Fibroblast of lung (primary cell): ENCODE measurements around the gene MYO5B. TPM values are rescaled to one million over a fixed set of nuclear protein-coding genes. Genes with fewer than 3 reads are reported as not detected.

Experiments
- DNase-seq, 2 donors: peaks; one replicate each; pipeline versions ENCODE4 v3.0.0 to v3.0.0-alpha.2; 2010; ENCODE audit warnings: low read depth in 2 of 2
- H2AFZ ChIP-seq: 2 replicates; pipeline ENCODE4 v1.5.1; 2012; ENCODE audit warnings: low read length, control low read depth, inconsistent platforms
- H3K27ac ChIP-seq: 2 replicates; pipeline ENCODE4 v1.5.1; 2011; ENCODE audit warnings: low read length, control low read depth; ENCODE audit not compliant: insufficient read depth
- H3K27me3 ChIP-seq: 2 replicates; pipeline ENCODE4 v1.5.1; 2011; ENCODE audit warnings: mild to moderate bottlenecking, low read length; ENCODE audit not compliant: control insufficient read depth, insufficient read depth
- H3K36me3 ChIP-seq: 2 replicates; pipeline ENCODE4 v1.5.1; 2011; ENCODE audit warnings: low read length; ENCODE audit not compliant: control insufficient read depth, insufficient read depth
- H3K4me1 ChIP-seq: 2 replicates; pipeline ENCODE4 v1.5.1; 2011; ENCODE audit warnings: low read length; ENCODE audit not compliant: control insufficient read depth, insufficient read depth; ENCODE audit errors: extremely low read depth
- H3K4me2 ChIP-seq: 2 replicates; pipeline ENCODE4 v1.5.1; 2011; ENCODE audit warnings: low read length, control low read depth; ENCODE audit not compliant: insufficient read depth; ENCODE audit errors: extremely low read depth
- H3K4me3 ChIP-seq, 4 experiments: fragments of 200-600 bp in 1 of 4; sonication (generic) in 1 of 4; replicated peaks in 1 of 4; 2 replicates each; pipeline ENCODE4 v1.5.1; 2011 to 2016; ENCODE audit warnings: low read length in 4 of 4, low read depth in 3 of 4, mild to moderate bottlenecking in 3 of 4, control low read depth in 2 of 4, inconsistent platforms in 1 of 4, mixed read lengths in 1 of 4; ENCODE audit not compliant: insufficient read depth in 1 of 4; ENCODE audit errors: control extremely low read depth in 1 of 4
- H3K79me2 ChIP-seq: 2 replicates; pipeline ENCODE4 v1.5.1; 2012; ENCODE audit warnings: mild to moderate bottlenecking, low read length, inconsistent platforms; ENCODE audit not compliant: control insufficient read depth, insufficient read depth
- H3K9ac ChIP-seq: 2 replicates; pipeline ENCODE4 v1.5.1; 2011; ENCODE audit warnings: mild to moderate bottlenecking, low read length, control low read depth; ENCODE audit not compliant: insufficient read depth
- H3K9me3 ChIP-seq: 2 replicates; pipeline ENCODE4 v1.5.1; 2012; ENCODE audit warnings: low read depth, low read length; ENCODE audit not compliant: control insufficient read depth, insufficient read depth
- H4K20me1 ChIP-seq: 2 replicates; pipeline ENCODE4 v1.5.1; 2011; ENCODE audit warnings: low read length; ENCODE audit not compliant: control insufficient read depth, insufficient read depth; ENCODE audit errors: extremely low read depth
- EZH2 ChIP-seq: IDR thresholded peaks from 2 replicates; pipeline ENCODE4 v1.5.1; 2012; ENCODE audit warnings: low read length, control low read depth, mild to moderate bottlenecking; ENCODE audit errors: missing control alignments
- polyA plus RNA-seq, 2 donors: library from polyadenylated mRNA; depleted of rRNA in 1 of 2; stranded (reverse) in 1 of 2; unstranded in 1 of 2; fragments of >200 nt; gene quantifications; 2 replicates each; pipeline ENCODE4 v1.2.1, GENCODE V29; 2011 to 2012; ENCODE audit warnings: missing spikeins in 1 of 2
- total RNA-seq: library from RNA; depleted of rRNA; stranded (reverse); fragments of >200 nt; gene quantifications from 2 replicates; pipeline ENCODE4 v1.2.1, GENCODE V29; 2014
- TF ChIP-seq, protein P1 (sequence below), 2 donors: IDR thresholded peaks in 1 of 2; conservative IDR thresholded peaks in 1 of 2; 1 replicate in 1 of 2; 2 replicates in 1 of 2; pipeline ENCODE4 v1.5.1; 2011 to 2012; ENCODE audit warnings: low read length in 2 of 2, control low read depth in 1 of 2, inconsistent platforms in 1 of 2, low read depth in 1 of 2, mild to moderate bottlenecking in 1 of 2

The MYO5B gene
- total and polyA plus RNA-seq, 2 donors (not counting 1 experiment from before 2014, with no cell fraction given), result under 0.01 to 0.06 TPM

DNA sequence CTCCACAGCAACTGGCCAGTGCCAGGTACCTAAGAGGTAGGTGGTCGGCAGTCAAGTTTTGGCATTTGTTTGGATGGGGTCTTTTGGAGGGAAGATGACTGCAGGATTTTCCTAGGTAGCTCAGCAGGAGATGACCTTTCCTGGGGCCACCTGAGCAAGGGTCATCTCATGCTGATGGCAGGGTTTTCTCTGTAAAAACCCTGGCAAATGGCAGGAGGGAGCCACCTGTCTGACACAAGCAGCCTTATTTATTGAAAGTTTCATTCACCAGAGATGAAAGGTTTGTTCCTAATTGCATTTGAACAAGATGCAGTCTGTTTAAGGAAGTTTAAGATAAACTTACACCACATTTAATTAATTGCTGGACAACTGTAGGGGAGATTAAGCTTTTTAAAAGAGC is 350.0 kb downstream of the MYO5B start:
- Histone ChIP-seq H2AFZ (no peak overlapping the region), H3K27me3 (no peaks in the 10 kb centered on the region), H3K79me2 (no peaks in the 10 kb centered on the region), H3K4me1 (peaks cover 7% of the 10 kb centered on the region), H3K4me3 (no peak overlapping the region), H3K4me2 (no peak overlapping the region), H3K27ac (no peak overlapping the region), H3K9me3 (no peaks in the 10 kb centered on the region), H3K36me3 (no peaks in the 10 kb centered on the region), H3K9ac (no peak overlapping the region), H4K20me1 (no peaks in the 10 kb centered on the region)
- TF ChIP-seq, protein P1, sequence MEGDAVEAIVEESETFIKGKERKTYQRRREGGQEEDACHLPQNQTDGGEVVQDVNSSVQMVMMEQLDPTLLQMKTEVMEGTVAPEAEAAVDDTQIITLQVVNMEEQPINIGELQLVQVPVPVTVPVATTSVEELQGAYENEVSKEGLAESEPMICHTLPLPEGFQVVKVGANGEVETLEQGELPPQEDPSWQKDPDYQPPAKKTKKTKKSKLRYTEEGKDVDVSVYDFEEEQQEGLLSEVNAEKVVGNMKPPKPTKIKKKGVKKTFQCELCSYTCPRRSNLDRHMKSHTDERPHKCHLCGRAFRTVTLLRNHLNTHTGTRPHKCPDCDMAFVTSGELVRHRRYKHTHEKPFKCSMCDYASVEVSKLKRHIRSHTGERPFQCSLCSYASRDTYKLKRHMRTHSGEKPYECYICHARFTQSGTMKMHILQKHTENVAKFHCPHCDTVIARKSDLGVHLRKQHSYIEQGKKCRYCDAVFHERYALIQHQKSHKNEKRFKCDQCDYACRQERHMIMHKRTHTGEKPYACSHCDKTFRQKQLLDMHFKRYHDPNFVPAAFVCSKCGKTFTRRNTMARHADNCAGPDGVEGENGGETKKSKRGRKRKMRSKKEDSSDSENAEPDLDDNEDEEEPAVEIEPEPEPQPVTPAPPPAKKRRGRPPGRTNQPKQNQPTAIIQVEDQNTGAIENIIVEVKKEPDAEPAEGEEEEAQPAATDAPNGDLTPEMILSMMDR (conservative IDR thresholded peaks at IDR 0.05 in 1 of 2, IDR thresholded peaks at IDR 0.05 in 1 of 2; ENCODE audit: low read depth in 1 of 2, low read length in 2 of 2), result no peak
- no peak for TF ChIP-seq EZH2
- no peak for DNase-seq

DNA sequence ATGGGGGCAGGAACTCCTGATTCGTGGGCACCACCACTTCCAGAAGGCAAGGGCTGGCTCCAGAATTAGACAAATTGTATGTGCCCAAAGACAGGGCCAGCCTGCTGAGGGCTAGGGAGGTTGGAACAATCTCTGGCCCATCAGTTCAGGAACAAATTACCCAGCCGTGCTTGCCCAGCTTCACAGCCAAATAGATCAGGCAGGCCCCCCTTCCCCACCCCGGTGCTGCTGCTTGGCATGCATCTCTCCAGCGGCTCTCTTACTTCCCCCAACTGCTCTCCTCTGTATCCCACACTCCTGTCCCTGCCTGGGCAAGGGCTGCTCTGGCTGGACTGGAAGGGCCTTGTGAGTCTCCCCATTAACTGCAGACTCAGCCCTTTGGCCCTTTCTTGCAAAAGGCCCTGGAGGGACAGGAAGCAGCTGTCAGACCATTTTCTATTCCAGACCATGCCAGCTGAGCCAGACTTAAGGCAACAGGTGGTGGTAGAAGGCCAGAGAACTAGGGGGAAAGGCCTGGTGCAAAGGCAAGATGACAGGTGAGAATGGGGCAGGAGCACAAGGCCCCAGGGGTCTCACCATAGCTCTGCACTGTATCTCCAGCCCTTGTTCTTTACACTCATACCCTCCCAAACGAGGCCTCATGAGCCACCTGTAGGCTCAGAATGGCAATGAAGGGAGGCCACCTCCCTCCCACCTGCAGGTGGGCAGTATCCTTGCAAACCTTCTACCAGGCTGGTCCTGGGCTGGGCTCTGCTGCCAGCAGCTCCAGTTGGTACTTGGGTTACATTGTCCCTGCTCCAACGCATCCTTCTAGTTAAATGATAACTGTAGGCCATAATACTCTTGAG is 350.9 kb downstream of the MYO5B start:
- Histone ChIP-seq H3K4me2 (no peak overlapping the region), H3K27ac (no peak overlapping the region), H3K4me1 (peaks cover 2% of the 10 kb centered on the region), H2AFZ (no peak overlapping the region), H4K20me1 (no peaks in the 10 kb centered on the region), H3K4me3 (no peak overlapping the region), H3K36me3 (no peaks in the 10 kb centered on the region), H3K9ac (no peak overlapping the region), H3K79me2 (no peaks in the 10 kb centered on the region), H3K27me3 (no peaks in the 10 kb centered on the region), H3K9me3 (no peaks in the 10 kb centered on the region)
- DNase-seq, result no peak
- TF ChIP-seq, protein P1 (conservative IDR thresholded peaks at IDR 0.05 in 1 of 2, IDR thresholded peaks at IDR 0.05 in 1 of 2; ENCODE audit: low read depth in 1 of 2, low read length in 2 of 2), result no peak

DNA sequence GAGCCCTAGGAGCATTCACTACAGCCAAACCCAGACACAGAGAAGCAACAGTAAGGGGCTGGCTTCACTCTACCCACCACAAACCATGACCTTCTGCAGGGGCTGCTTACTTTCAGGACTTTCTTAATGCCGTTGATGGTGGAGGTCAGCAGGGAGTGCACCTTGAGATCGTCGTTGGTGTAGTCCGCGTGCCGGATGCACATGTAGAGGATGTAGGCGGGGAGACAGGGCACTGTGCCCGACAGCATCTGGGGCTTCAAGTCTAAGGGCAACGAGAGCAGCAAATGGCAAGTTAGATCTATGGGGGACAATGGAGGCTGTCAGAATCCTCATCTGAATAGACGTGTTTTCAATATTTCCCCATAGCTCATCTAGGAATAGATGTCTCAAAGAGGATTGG is 351.8 kb downstream of the MYO5B start:
- Histone ChIP-seq H3K36me3 (no peaks in the 10 kb centered on the region), H3K4me2 (no peak overlapping the region), H3K9ac (no peak overlapping the region), H3K27ac (no peak overlapping the region), H3K9me3 (no peaks in the 10 kb centered on the region), H4K20me1 (no peaks in the 10 kb centered on the region), H3K79me2 (no peaks in the 10 kb centered on the region), H3K4me3 (no peak overlapping the region), H3K27me3 (no peaks in the 10 kb centered on the region), H3K4me1 (peaks cover 2% of the 10 kb centered on the region), H2AFZ (no peak overlapping the region)
- TF ChIP-seq, protein P1 (conservative IDR thresholded peaks at IDR 0.05 in 1 of 2, IDR thresholded peaks at IDR 0.05 in 1 of 2; ENCODE audit: low read depth in 1 of 2, low read length in 2 of 2), result no peak
- TF ChIP-seq EZH2, result no peak
- no peak for DNase-seq
